ENCODE data around the gene OR2L8.

GRCh38 chr1:247935781-247936180, 12.9 kb upstream of the OR2L8 start:
- TF ChIP-seq ZNF274 (IDR thresholded peaks at IDR 0.05; ENCODE audit: low read depth, low read length) (no peak), YY1 (IDR thresholded peaks at IDR 0.05; ENCODE audit: insufficient read depth, insufficient read length) (no peak)
